Suppressor macrophage (primary cell): ENCODE measurements around the gene GSE1.

ENCODE experiments used
- DNase-seq, 4 experiments: peaks; one replicate each; pipeline ENCODE4 v3.0.0-alpha.2; 2020 to 2022

Gene GSE1

DNA sequence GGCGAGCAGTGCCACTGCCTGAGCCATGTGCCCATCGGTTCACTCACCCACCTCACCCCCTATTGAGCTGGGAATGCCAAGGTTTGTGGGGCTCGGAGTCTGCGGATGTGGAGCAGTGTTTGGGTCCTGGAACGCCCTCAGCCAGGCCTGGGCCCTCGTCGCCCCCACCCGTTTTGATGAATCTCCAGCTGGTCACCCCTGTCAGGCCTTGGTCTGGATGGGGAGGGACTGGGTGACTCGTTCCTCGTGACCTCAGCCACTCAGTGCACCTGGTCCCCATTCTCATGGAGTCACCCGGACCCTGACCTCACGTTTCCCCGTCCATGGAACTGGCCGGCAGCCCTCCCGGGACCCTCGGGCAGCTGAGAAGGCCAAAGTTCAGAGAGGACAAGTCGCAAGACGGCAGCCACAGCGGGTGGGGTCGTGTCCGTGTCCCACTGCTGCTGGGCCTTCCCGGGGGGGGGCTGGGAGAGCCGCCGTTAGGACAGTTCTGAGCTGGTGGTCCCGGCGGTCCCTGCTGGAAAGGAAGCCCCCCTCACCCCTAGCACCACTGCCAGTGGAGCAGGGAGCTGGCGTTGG lies 23.2 kb downstream of the GSE1 start:
- no peak for DNase-seq

DNA sequence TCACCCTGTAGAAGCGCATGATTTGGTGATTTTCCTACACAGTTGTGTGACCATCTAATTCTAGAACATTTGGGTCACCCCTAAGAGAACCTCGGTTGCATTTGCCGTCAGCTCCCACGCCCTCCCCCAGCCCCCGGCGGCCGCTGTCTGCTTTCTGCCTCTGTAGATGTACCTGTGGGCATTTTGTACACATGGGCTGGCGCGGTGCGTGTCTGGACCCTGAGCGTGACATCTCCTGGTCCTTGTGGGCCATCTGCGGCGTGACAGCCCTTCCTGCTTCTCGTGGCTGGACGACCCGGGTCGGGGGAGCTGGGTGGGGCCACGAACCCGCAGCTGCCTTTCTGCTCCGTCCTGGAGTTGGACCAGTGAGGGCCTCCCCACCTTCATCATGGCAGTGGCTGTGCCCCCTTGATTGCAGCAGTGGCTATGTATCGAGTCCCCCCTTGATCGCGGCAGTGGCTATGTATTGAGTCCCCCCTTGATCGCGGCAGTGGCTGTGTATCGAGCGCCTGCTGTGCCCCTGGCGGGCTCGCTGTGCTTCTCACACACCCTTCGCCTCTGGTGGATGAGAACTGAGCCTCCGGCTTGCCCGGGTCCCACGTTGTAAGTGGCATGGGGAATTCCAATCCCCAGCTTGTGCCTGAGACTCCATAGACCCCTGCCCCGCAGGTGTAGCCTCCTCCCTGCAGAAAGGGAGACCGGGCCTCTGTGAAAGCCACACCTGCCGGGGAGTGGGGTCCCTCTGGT lies 24.1 kb downstream of the GSE1 start:
- DNase-seq: no peak

DNA sequence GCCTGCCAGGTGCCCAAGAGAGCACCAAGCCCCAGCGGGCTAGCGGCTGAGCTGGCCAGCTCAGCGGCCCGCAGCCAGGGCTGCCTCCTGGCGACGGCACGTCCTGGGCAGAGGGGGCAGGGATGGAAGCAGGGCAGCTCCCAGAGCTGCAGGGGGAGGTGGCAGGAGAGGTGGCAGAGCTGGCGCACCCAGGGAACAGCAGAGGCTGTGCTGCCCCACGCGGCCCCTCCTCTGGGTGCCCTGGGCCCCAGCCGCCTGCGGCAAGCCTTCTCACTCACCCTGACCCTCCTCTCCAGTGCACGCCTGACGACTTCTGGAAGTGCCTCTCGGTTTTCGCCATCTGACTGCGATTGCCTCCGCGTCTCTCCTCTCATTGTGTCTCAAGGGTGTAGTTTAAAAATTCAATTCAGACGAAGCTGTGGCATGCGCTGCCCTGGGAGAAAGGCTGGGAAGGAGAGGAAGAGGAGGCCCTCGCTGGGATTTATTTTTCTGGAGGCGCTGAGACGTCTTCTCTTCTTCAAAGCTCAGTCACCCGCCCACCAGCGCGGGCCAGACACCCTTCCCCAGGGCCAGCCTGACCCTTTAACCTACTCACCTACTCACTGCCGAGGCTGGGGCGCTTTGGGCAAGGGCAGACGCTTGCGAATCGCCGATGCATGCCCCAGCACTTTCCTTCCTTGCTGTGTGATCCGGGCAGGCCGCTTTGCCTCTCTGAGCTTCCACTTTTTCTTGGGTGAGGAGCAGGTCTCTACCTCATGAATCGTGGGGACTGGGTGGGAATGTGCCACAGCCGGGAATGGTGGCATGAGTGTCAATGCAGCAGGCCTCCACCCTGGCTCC lies 24.9 kb downstream of the GSE1 start:
- DNase-seq: no peak

DNA sequence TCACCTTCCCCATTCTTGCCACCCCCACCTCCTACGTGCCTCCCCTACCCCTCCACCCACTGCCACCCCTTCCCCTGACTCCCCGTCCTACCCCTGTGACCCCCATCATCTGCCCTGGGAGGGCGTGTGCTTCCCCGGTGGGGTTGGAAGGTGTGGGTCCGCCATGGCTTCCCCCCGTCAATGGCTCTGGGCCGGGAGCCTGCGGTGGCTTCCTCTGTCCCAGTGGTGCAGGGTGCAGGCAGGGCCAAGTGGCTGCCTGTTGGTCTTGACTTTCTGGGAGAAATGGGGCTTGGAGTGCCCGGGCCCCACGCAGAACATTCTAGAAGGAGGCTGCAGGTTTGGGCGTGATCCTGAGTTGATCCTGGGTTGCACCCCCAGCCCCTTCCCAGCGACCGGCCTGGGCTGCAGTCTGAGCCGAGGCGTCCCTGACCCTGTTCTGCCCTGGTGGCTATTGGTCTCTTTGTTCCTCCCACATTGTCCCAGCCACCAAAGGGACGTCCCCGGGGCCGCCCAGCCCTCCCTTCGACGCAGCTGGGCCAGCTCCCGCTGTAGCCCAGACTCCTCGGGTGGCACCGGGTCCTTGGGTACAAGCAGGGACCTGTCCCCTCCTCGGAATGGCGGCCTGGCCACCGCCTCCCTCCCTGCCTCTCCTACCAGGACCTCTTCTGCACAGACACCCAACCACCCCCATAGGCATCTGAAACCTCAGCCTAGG lies 25.7 kb downstream of the GSE1 start:
- no peak for DNase-seq

DNA sequence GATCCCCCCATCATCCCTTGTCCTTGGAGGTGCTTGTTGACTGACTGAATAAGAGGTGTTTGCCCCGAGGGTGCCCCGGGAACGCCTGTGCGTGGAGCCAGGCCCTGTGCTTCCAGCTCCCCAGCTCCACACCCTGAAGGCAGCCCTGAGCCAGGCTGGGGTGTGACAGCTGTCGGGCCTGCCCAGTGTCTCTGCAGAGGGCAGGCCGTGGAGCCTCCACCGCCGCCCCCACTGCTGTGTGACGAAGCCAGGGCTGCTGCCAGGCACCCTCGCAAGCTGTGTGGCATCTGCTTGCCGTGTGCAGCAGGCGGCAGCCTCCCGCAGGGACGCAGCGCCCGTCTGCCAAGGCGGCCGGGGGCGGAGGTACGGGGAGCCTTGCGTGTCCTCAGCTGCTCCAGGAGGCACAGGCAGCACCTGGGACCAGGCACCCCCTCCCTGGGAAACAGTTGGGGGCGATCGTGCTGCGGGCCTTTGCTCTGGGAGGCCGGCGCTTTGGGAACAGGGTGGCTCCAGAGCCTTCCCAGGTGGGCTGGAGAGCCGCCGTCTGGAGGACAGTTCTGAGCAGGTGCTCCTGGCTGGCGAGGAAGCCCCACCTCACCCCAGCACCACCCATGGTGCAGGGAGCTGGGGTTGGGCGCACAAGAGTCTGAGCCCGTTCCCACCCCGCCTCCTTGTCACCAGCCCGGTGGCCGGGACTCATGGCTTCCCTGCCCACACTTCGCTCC lies 26.6 kb downstream of the GSE1 start:
- DNase-seq: no peak

DNA sequence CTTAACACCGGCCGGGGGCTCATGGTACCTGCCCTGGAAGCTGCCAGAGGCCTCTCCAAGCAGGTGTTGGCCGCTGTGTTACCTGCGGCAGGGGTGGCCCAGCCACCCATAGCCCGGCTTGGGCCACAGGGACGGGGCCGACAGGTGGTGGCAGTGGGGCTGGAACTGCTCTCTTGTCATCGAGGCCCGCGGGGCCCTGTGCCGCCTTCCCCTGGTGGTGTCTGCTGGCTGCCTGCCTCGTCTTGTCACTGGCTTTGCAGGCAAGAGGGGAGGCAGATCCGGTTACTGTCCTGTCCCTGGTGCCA lies 27.1 kb downstream of the GSE1 start:
- DNase-seq: no peak

DNA sequence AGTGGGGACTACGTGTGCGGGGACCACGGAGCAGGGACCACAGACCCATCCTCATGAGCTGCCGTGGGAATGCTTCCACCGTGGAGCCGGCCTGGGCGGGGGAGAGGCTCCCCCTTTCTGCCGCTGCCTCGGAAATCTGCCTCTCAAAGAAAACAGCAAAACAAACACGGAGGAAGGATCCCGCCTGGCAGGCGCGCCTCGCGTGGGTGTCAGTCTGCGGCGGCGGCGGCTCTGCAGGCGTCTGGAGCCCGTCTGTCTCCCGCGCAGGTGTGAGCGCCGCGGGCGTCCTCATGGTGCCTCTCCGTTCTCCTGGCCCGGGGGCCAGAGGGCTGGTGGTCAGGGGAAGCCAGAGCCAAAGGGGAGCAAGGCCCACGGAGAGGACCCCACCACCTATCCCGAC lies 27.5 kb downstream of the GSE1 start:
- no peak for DNase-seq

DNA sequence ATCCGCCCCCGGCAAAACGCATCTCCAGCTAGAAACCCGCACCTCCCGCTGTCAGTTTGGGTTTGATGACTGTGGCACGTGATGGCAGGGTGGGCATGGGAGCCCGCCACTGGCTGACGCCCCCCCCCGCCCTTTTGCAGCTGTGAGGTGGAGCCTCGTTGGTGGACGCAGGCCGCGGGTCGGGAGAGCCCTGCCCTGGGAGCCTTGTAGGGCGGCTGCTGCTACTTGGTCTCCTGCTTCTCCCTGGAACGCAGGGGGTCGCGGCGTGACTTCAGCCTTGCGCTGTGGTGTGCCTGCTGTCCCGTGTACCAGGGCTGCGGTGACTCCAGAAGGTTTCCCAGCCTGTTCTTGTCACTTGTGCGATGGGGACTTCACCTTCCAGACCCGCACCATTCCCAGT lies 28.2 kb downstream of the GSE1 start:
- DNase-seq: no peak

DNA sequence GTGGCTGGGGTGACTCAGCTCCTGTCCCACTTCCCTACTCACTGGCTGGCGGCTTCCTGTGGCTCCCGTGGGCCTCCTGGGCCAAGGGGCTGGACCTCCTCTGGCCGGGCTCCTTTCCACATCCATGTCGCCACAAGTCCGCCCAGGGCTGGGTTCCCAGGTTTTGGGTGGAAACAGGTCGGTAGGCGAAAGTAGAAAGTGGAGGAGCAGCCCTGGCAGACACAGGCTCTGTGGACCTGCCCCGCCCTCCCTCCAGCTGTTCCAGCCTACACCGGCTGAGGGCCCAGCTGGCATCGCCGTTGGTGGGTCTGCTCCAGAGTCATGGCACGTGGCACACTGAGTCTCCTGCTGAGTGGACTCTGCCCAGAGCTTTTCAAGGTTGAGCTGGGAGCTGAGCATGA lies 28.7 kb downstream of the GSE1 start:
- DNase-seq: peak in 3 of 4 experiments; percentile 17 to 36 (median 24)

DNA sequence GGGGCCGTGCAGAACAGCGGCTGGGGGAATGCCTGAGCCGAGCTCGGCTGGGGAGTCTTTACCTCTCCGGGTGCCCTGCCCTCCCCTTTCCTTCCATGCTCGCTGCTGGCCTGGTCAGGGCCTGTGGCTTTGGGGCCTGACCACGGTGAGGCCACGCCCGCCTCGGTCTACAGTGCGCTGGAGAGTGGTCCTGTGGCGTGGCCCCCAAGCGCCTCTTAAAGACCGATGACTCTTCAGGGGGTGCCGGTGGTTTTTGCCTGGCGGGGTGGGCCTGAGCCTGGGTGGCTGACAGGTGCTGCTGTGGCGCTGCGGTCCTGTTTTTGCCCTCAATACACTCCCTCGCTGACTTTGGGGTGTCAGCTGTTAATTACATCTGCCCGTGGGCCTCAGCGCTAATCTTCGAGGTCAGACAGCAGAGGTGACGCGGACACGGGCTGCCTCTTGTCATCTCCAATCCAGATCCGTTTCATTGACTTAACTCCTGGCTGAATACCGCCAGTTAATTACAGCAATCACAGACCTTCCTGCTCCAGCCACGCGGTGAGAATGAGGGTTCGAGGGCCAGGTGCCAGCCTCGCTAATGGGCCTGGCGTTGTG lies 29.7 kb downstream of the GSE1 start:
- DNase-seq: no peak

DNA sequence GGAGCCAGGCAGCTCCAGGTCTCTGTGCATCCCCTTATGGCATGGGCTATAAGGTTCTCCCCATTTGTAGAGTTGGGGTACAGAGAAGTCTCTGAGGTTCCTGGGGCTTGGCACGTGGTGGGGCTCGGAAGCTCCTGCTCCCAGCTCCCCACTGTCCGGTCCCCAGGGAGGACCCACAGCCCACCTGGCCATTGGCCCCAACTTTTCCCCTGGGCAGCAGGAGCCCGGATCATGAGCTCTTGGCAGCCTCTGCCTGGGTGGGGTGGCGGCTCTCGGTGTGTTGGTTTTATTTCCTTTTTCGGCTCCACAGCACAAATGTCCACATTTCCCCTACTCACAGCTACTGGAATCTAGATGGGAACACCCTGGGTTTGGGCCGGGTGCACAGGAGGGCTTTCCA lies 30.5 kb downstream of the GSE1 start:
- peak in 1 of 4 experiments; percentile 15 for DNase-seq

DNA sequence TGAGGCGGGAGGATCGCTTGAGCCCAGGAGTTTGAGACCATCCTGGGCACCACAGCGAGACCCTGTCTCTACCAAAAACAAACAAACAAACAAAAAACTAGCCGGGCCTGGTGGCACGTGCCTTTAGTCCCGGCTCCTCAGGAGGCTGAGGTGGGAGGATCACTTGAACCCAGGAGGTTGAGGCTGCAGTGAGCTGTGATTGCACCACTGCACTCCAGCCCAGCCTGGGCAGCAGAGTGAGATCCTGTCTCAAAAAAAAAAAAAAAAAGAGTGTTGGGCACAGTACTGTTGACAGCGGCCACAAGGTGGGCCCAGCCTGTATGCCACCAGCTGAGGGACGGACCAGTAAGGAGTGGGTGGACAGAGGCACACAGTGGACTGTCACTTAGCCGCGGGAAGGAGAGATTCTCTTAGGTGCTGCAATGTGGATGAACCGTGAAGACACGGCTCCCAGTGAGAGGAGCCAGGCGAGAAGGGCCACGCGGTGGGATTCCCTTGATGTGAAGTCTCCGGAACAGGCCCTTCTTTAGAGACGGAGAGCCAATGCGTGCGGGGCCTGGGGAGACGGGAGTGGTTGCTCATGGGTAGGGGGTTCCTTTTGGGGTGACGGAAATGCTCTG lies 31.1 kb downstream of the GSE1 start:
- DNase-seq: no peak

DNA sequence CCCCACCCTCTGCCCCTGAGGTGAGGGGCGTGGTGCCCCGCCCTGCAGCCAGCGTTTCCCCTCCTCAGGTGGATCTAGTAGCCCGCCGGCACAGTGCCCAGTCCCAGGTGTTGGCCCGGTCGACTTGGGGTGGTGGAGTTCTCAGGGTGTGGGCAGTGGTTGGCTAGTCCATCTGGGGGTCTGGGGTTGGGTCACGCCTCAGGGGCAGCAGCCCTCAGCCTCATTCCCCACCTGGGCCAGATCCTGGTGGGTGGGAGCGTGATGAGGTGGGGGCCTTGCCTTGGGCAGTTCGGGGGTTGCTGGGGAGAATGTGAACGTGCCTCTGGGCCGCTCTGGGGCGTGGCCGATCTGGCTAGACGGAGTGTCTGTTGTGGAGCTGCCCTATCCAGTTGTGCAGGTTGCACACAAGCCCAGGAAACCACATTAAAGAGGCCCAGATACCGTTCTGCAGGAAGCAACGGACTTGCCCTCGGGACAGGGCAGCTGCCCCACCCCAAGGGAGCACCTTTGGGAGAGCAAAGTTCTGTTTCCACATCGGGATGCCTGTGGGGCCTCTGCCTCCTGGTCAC lies 32.0 kb downstream of the GSE1 start:
- DNase-seq: no peak

DNA sequence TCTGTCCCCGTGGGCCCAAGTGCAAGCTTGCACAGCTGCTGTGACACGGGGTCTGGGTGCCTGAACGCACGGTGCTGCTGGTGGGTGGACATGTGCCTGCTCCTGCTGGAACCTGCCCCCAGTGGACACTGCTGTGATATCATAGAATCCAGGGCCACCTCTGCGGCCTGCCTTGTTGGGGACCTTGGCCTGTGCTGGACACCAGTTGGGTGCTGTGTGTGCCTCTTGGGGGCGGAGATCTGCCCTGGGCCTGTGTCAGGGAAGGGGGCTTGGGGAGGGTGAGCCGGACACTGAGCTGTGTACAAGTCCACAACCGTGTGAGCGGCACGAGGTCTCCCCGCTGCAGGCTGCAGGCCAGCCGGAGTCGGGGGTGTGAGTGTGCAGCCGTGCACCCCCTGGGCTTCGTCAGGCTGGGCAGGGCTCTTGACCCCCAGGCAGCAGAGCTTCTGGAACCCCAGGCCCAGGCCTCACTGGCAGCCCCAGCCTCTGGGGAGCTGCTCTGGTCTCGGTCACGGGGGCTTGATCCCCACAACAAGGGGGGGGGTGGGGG lies 33.3 kb downstream of the GSE1 start:
- DNase-seq: no peak

DNA sequence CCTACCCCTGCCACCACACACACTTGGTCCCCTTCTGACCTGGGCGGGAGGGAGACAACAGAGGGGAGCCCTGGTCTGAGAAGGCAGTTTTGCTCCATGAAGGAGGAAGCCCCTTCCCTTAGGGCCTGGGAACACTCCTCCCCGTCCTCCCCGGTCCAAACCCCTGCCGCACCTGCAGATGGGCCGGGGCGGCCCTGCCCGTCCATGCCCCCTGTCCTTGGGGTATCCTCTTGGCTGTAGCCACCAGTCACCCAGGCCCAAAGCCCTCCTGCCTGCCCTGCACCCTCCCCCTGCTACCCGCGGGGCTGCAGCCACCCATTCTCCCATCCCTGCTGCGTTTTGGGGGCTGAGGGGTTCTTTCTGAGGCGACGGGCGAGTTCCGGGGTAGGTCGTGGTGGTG lies 33.9 kb downstream of the GSE1 start:
- DNase-seq: no peak

DNA sequence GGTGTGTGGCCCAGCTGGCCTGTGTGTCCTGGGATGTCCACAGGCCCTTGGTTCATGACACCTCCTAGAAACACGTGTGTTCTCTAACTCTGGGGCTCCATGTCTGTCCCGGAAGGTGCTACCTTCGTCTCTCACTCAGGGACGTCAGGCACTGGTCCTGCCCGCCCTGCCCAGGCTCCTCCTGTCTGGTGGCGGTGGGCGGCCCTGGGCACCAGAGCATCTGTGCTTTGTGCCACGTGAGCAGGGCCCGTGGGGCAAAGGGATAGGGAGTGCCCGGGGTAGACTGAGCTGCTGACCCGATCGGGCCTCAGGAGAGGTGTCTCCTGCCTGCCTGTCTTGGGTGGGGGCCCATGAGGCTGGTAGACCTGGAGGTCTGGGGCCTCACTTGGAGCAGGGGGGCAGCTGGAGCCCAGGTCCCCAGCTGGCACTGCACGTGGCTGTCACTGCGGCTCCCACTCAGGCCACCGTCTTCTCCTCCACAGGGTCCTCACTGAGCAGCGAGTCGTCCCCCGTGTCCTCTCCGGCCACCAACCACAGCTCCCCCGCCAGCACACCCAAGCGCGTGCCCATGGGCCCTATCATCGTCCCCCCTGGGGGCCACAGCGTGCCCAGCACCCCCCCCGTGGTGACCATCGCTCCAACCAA lies 35.1 kb downstream of the GSE1 start:
- DNase-seq: no peak

DNA sequence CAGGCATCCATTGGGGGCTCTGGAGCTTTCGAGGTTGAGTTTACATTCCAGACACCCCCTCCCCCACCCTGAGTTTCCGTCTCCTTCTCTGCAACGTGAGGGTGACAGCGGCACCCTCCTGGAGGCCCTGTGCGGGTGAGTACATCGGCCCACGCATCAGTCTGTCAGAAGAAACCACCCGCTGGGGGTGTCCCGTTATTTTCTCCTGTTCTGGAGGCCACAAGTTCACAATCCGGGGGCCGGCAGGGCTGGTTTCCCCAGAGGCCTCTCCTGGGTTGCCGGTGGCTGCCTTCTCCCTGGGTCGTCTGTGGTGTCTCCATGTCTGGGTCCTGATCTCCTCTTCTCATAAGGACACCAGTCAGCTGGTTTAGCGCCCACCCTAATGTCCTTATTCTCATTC lies 35.7 kb downstream of the GSE1 start:
- DNase-seq: no peak

DNA sequence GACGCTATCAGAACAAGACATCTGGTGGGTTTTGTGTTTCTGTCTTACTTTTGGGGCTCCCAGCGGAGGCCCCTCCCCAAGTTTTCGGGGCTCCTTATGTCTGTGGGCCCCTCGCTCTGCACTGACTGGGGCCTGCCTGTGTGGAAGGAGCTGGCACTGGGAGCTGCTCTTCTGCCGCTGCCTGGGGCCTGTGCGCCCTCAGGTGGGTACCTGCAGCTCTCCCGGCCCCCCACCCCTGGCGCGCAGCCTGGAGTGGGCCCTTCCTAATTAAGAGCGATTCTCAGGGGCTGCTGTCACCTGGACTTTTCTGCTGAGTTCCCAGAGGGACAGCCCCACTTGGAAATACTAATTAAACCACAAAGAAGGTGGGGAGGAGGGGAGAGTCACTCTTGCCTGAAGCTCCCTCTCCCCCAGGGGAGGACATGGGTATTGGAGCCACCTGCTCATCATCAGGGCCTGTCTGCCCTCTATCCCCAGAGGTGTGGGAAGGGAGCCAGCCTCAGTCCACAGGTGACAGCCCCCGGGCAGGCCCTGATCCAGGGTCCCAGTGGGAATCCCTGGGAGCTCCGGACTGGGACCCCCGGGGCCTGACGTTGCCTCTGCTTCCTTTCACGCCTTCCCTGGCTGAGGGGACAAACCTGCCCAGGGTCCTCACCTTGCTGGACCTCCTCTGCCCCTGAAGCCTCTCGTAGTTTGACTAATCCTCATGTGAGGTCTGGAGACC lies 36.5 kb downstream of the GSE1 start:
- DNase-seq: no peak

DNA sequence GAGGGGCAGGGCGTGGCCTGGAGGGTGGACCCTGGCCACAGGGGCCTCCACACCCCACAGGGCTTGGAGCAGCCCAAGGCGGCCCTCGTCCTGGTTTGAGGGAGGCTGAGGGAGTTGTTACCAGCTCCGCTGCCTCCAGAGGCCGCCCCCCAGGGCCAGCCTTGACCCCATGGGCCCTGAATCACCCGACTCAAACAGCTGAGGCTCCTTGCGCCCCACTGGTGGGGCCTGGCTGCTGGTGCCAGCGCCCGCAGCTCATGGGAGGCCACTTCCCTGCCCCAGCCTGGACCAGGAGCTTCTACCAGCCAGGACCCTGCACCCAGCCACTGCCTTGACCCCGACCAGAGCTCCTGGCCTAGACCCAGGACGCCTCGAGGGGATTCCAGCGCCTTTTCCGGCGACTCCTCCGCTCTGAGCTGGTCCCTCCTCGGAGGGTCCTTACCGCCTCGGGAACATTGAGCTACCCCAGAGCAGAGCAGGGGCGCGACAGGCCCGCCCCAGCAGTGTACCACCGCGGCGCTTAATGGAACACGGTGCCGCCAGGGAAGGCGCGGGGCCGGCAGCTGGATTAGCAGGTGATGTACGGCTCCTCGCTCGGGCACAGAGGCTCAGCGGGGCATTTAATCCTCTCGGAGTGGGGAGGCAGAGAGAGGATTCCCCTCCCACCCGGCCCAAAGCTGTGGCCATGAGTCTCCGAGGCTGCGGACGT lies 37.2 kb downstream of the GSE1 start:
- no peak for DNase-seq
